Peyer's patch (tissue), 4 donors: Measurements from ENCODE around the gene MOCOS.

Experiments
- POLR2A ChIP-seq, 2 donors: fragments of 450-650 bp; IDR thresholded peaks; one replicate each; pipeline ENCODE4 v1.5.1; 2017; ENCODE audit warnings: antibody characterized with exemption in 2 of 2, mild to moderate bottlenecking in 2 of 2, moderate library complexity in 2 of 2
- TF ChIP-seq, protein P1 (sequence below), 6 experiments: fragments of 450-650 bp in 4 of 6; fragments of 200-600 bp in 2 of 6; sonication (generic) in 1 of 6; IDR thresholded peaks; one replicate each; pipeline ENCODE4 v1.5.1; 2017 to 2019; ENCODE audit warnings: antibody characterized with exemption in 6 of 6, mild to moderate bottlenecking in 3 of 6, moderate library complexity in 1 of 6

DNA sequence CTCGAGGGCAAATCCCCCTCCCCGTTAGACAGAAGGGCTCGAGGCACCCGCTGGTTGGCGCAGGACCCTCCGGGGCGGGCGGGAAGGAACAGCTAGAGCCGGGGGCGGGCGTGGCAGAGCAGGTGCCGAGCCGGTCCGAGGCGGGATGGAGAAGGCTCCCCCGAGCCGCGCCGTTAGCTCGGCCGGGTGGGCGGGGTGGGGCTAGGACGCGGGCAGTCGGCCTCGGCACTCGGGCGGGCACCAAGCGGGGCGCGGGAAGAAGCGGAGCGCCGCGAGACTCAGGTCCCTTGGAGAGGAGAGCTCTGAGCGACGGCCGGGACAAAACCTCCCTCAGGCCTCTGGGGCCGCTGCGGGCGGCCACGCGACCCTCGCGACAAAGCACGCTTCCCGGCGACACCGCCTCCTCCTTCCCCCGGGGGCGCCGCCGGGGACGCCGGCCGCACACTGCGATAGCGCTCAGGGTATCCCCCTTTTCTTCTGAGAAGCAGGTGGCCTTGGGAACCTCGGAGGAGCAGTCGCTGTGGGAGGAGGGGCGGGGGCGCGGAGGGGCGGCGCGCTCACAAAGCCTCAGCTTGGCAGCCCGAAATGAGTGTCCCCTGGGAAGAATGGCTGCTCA lies 110.9 kb downstream of the MOCOS start:
- TF ChIP-seq, protein P1, sequence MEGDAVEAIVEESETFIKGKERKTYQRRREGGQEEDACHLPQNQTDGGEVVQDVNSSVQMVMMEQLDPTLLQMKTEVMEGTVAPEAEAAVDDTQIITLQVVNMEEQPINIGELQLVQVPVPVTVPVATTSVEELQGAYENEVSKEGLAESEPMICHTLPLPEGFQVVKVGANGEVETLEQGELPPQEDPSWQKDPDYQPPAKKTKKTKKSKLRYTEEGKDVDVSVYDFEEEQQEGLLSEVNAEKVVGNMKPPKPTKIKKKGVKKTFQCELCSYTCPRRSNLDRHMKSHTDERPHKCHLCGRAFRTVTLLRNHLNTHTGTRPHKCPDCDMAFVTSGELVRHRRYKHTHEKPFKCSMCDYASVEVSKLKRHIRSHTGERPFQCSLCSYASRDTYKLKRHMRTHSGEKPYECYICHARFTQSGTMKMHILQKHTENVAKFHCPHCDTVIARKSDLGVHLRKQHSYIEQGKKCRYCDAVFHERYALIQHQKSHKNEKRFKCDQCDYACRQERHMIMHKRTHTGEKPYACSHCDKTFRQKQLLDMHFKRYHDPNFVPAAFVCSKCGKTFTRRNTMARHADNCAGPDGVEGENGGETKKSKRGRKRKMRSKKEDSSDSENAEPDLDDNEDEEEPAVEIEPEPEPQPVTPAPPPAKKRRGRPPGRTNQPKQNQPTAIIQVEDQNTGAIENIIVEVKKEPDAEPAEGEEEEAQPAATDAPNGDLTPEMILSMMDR (IDR thresholded peaks at IDR 0.05) = no peak
- no peak for TF ChIP-seq POLR2A (IDR thresholded peaks at IDR 0.05)
